ENCODE measurements around the gene ARID1B.

ARID1B gene

GRCh38 chr6:157067507-157067906 lies 290.3 kb downstream of the ARID1B start:
- no peak overlapping the region for H3K4me3 ChIP-seq (replicated peaks; ENCODE audit: low read depth, low read length)
- TF ChIP-seq, protein P1, sequence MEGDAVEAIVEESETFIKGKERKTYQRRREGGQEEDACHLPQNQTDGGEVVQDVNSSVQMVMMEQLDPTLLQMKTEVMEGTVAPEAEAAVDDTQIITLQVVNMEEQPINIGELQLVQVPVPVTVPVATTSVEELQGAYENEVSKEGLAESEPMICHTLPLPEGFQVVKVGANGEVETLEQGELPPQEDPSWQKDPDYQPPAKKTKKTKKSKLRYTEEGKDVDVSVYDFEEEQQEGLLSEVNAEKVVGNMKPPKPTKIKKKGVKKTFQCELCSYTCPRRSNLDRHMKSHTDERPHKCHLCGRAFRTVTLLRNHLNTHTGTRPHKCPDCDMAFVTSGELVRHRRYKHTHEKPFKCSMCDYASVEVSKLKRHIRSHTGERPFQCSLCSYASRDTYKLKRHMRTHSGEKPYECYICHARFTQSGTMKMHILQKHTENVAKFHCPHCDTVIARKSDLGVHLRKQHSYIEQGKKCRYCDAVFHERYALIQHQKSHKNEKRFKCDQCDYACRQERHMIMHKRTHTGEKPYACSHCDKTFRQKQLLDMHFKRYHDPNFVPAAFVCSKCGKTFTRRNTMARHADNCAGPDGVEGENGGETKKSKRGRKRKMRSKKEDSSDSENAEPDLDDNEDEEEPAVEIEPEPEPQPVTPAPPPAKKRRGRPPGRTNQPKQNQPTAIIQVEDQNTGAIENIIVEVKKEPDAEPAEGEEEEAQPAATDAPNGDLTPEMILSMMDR (IDR thresholded peaks at IDR 0.05; ENCODE audit: low read depth, low read length, missing control alignments): no peak
- no peak for DNase-seq (ENCODE audit: extremely low read depth, low read depth)

DNA sequence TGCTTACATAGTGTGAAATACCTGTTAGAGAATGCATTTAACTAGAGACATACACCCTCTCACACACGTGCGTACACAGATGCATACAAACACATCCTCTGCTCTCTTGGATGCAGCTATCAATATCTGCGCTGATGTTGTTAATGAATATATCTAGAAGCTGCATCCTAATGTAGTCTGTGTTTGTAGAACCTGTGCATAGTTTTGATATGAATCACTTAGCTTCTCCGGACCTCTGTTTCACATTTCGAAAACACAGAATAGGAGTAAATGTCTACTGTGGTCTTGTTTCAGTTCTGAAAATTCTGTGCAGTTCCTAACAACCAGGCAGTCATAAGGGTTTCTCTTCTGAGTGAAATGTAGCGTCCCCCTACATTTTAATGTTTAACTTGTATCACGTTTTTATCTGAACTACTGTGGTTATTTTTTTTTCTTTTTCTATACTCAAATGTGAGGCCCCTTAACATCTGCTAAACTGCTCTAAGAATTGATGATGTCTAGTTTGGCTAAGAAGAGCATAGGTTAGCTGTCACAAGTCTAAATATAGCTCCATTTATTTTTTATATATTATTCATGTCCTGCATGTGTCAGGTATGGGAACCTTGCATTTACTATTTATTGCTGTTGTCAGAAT lies 291.6 kb downstream of the ARID1B start:
- TF ChIP-seq, protein P1 (IDR thresholded peaks at IDR 0.05; ENCODE audit: low read depth, low read length, missing control alignments): no peak
- DNase-seq (ENCODE audit: extremely low read depth, low read depth): no peak
- no peak overlapping the region for H3K4me3 ChIP-seq (replicated peaks; ENCODE audit: low read depth, low read length)

- DNase-seq (ENCODE audit: extremely low read depth, low read depth): no peak
- H3K4me3 ChIP-seq (replicated peaks; ENCODE audit: low read depth, low read length): no peak overlapping the region
- TF ChIP-seq, protein P1 (IDR thresholded peaks at IDR 0.05; ENCODE audit: low read depth, low read length, missing control alignments): no peak
Measured at GRCh38 chr6:157069585-157069984, 292.4 kb downstream of the ARID1B start.

DNA sequence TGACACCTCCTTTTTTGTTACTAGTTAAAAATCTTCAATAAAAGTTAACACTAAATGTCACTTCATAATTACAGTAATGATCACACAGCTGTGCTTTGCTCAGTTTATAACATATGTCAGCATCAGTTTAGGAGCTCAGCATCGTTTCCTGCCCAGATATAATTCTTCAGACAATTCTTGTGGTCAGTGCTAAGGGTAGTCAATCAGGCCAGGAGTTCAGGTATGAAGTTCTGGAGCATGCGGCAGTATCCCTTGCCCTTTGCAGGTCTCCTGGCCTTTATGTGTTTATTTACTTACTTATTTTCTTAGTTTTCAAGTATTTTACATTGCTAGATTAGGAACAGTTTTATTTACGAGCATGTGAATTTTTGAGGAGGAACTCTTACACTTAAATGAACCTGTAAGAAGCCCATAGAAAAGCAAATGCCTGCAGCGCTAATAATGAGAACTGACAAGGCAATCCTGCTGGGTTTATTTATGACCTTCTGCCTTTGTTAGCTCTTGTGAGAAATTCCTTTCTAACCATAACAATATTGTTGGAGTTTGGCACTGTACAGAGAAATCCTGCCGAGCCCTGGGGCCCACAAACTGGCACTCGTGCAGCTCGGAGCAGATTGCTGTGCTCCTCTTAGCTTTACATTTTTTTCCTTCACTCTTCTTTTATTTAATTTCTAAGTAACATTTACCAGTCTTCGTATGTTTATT lies 293.4 kb downstream of the ARID1B start:
- no peak overlapping the region for H3K4me3 ChIP-seq (replicated peaks; ENCODE audit: low read depth, low read length)
- no peak for DNase-seq (ENCODE audit: extremely low read depth, low read depth)
- TF ChIP-seq, protein P1 (IDR thresholded peaks at IDR 0.05; ENCODE audit: low read depth, low read length, missing control alignments): no peak

DNA sequence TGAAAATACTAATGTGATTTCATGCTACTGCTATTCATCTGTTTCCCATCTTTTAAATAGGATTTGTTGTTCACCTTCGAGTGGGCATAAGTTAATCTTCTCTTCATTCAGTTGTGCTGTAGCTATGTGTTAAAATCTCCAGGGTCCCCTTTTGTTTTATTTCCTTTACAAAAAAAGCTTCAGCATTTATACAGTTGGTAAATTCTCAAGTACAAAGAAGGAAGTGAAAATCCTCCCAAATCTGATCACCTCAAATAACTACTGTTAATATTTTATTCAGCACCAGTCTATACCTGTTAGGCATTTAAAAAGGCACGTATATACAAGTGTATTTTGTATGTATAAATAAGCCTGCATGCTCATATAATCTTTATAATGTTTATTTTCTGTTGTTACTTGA lies 294.9 kb downstream of the ARID1B start:
- H3K4me3 ChIP-seq (replicated peaks; ENCODE audit: low read depth, low read length): no peak overlapping the region
- TF ChIP-seq, protein P1 (IDR thresholded peaks at IDR 0.05; ENCODE audit: low read depth, low read length, missing control alignments): no peak
- no peak for DNase-seq (ENCODE audit: extremely low read depth, low read depth)

GRCh38 chr6:157073596-157073995 lies 296.4 kb downstream of the ARID1B start:
- TF ChIP-seq, protein P1 (IDR thresholded peaks at IDR 0.05; ENCODE audit: low read depth, low read length, missing control alignments): no peak
- H3K4me3 ChIP-seq (replicated peaks; ENCODE audit: low read depth, low read length): no peak overlapping the region
- DNase-seq (ENCODE audit: extremely low read depth, low read depth): no peak
